ENCODE measurements around the gene NXN. TPM values are rescaled to one million over a fixed set of nuclear protein-coding genes. Genes with fewer than 3 reads are reported as not detected.
"Not testable (repeated sequence)": the region's sequence is repeated elsewhere in the genome, so short reads cannot be mapped to it uniquely, and the experiment has no call there.

Gene NXN
- total RNA-seq, 1 experiment from 2014 or later, result 142 TPM

- H3K27me3 ChIP-seq (ENCODE audit: control insufficient read depth, insufficient read depth, low read length), result no peaks in the 10 kb centered on the region
- H3K36me3 ChIP-seq (replicated peaks; ENCODE audit: control insufficient read depth, insufficient read depth, low read length), result peaks cover 13% of the 10 kb centered on the region
- H3K4me3 ChIP-seq (ENCODE audit: insufficient read depth, low read depth, low read length), result no peak overlapping the region
- peak; percentile 59 for DNase-seq
Observed at GRCh38 chr17:792277-792676, 187.3 kb downstream of the NXN start.

GRCh38 chr17:791829-792228, 187.7 kb downstream of the NXN start:
- no peak for DNase-seq

GRCh38 chr17:790874-791247, 188.7 kb downstream of the NXN start:
- H3K27me3 ChIP-seq (ENCODE audit: control insufficient read depth, insufficient read depth, low read length); H3K4me3 ChIP-seq (ENCODE audit: insufficient read depth, low read depth, low read length): not testable (repeated sequence)
- peaks cover 11% of the 10 kb centered on the region for H3K36me3 ChIP-seq (replicated peaks; ENCODE audit: control insufficient read depth, insufficient read depth, low read length)
- peak; percentile 73 for DNase-seq

More at GRCh38 chr17:791829-792228, 187.7 kb downstream of the NXN start:
- no peak overlapping the region for H3K4me3 ChIP-seq (ENCODE audit: insufficient read depth, low read depth, low read length)
- no peaks in the 10 kb centered on the region for H3K27me3 ChIP-seq (ENCODE audit: control insufficient read depth, insufficient read depth, low read length)
- H3K36me3 ChIP-seq (replicated peaks; ENCODE audit: control insufficient read depth, insufficient read depth, low read length), result peaks cover 12% of the 10 kb centered on the region

GRCh38 chr17:789931-790873, 189.4 kb downstream of the NXN start:
- peak; percentile 85 for DNase-seq
- not testable (repeated sequence) for H3K4me3 ChIP-seq (ENCODE audit: insufficient read depth, low read depth, low read length)

GRCh38 chr17:789160-789840, 190.3 kb downstream of the NXN start:
- Histone ChIP-seq H3K36me3 (replicated peaks; ENCODE audit: control insufficient read depth, insufficient read depth, low read length) (peaks cover 11% of the 10 kb centered on the region), H3K27me3 (ENCODE audit: control insufficient read depth, insufficient read depth, low read length) (no peaks in the 10 kb centered on the region), H3K4me3 (ENCODE audit: insufficient read depth, low read depth, low read length) (no peak overlapping the region)
- no peak for DNase-seq

More at GRCh38 chr17:789931-790873, 189.4 kb downstream of the NXN start:
- not testable (repeated sequence) for H3K27me3 ChIP-seq (ENCODE audit: control insufficient read depth, insufficient read depth, low read length)
- H3K36me3 ChIP-seq (replicated peaks; ENCODE audit: control insufficient read depth, insufficient read depth, low read length), result peaks cover 11% of the 10 kb centered on the region

- H3K4me3 ChIP-seq (ENCODE audit: insufficient read depth, low read depth, low read length), result no peak overlapping the region
- no peak for DNase-seq
- no peaks in the 10 kb centered on the region for H3K27me3 ChIP-seq (ENCODE audit: control insufficient read depth, insufficient read depth, low read length)
- peaks cover 11% of the 10 kb centered on the region for H3K36me3 ChIP-seq (replicated peaks; ENCODE audit: control insufficient read depth, insufficient read depth, low read length)
Observed at GRCh38 chr17:788551-788950, 191.0 kb downstream of the NXN start.

GRCh38 chr17:787641-788221, 191.8 kb downstream of the NXN start:
- H3K4me3 ChIP-seq (ENCODE audit: insufficient read depth, low read depth, low read length), result no peak overlapping the region
- DNase-seq, result no peak
- no peaks in the 10 kb centered on the region for H3K27me3 ChIP-seq (ENCODE audit: control insufficient read depth, insufficient read depth, low read length)
- H3K36me3 ChIP-seq (replicated peaks; ENCODE audit: control insufficient read depth, insufficient read depth, low read length), result peaks cover 11% of the 10 kb centered on the region

GRCh38 chr17:785901-786300, 193.7 kb downstream of the NXN start:
- not testable (repeated sequence) for H3K36me3 ChIP-seq (replicated peaks; ENCODE audit: control insufficient read depth, insufficient read depth, low read length); DNase-seq; H3K27me3 ChIP-seq (ENCODE audit: control insufficient read depth, insufficient read depth, low read length); H3K4me3 ChIP-seq (ENCODE audit: insufficient read depth, low read depth, low read length)

GRCh38 chr17:784143-784542, 195.4 kb downstream of the NXN start:
- Histone ChIP-seq H3K36me3 (replicated peaks; ENCODE audit: control insufficient read depth, insufficient read depth, low read length) (peaks cover 6% of the 10 kb centered on the region), H3K4me3 (ENCODE audit: insufficient read depth, low read depth, low read length) (no peak overlapping the region), H3K27me3 (ENCODE audit: control insufficient read depth, insufficient read depth, low read length) (no peaks in the 10 kb centered on the region)
- DNase-seq, result no peak

GRCh38 chr17:781805-782731, 197.5 kb downstream of the NXN start, which contains the start of the genes GLOD4 and MRM3:
Gene GLOD4, minus strand, starts transcription at chr17:782280. Its CDS starts 25 bp downstream, at chr17:782255.
Gene MRM3, plus strand, starts transcription at chr17:782353. Its CDS starts 26 bp downstream, at chr17:782379.
- peak within 1 kb of the TSS; percentile 98 for H3K4me3 ChIP-seq (ENCODE audit: insufficient read depth, low read depth, low read length)
- H3K36me3 ChIP-seq (replicated peaks; ENCODE audit: control insufficient read depth, insufficient read depth, low read length), result peaks cover 12% of the 10 kb centered on the region
- DNase-seq, result peak; percentile 96
- no peaks in the 10 kb centered on the region for H3K27me3 ChIP-seq (ENCODE audit: control insufficient read depth, insufficient read depth, low read length)

- H3K36me3 ChIP-seq (replicated peaks; ENCODE audit: control insufficient read depth, insufficient read depth, low read length), result peaks cover 23% of the 10 kb centered on the region
- no peak overlapping the region for H3K4me3 ChIP-seq (ENCODE audit: insufficient read depth, low read depth, low read length)
- DNase-seq, result no peak
- no peaks in the 10 kb centered on the region for H3K27me3 ChIP-seq (ENCODE audit: control insufficient read depth, insufficient read depth, low read length)
Observed at GRCh38 chr17:778096-778495, 201.5 kb downstream of the NXN start.

GRCh38 chr17:774313-774584, 205.3 kb downstream of the NXN start:
- no peak for DNase-seq
- Histone ChIP-seq H3K36me3 (replicated peaks; ENCODE audit: control insufficient read depth, insufficient read depth, low read length) (peaks cover 43% of the 10 kb centered on the region), H3K27me3 (ENCODE audit: control insufficient read depth, insufficient read depth, low read length) (no peaks in the 10 kb centered on the region), H3K4me3 (ENCODE audit: insufficient read depth, low read depth, low read length) (no peak overlapping the region)

- H3K4me3 ChIP-seq (ENCODE audit: insufficient read depth, low read depth, low read length), result no peak overlapping the region
- no peak for DNase-seq
- no peaks in the 10 kb centered on the region for H3K27me3 ChIP-seq (ENCODE audit: control insufficient read depth, insufficient read depth, low read length)
- peaks cover 45% of the 10 kb centered on the region for H3K36me3 ChIP-seq (replicated peaks; ENCODE audit: control insufficient read depth, insufficient read depth, low read length)
Observed at GRCh38 chr17:773467-774312, 205.9 kb downstream of the NXN start.
